Spinal cord (tissue), 10 donors: ENCODE measurements around the gene KRT16. TPM values are rescaled to one million over a fixed set of nuclear protein-coding genes. Genes with fewer than 3 reads are reported as not detected.
A peak's percentile ranks its signal among the peaks of the same experiment; 100 is the strongest.
"Not testable (repeated sequence)": the region's sequence is repeated elsewhere in the genome, so short reads cannot be mapped to it uniquely, and the experiment has no call there.

Experiments used
- DNase-seq, 6 donors: peaks; one replicate each; pipeline versions ENCODE4 v3.0.0 to v3.0.0-alpha.2; 2013 to 2015; ENCODE audit warnings: low spot score in 6 of 6, low read depth in 4 of 6
- H3K27ac ChIP-seq: one replicate; pipeline ENCODE4 v1.5.1; 2013; ENCODE audit warnings: low read depth, low read length, control low read depth
- H3K27me3 ChIP-seq: one replicate; pipeline ENCODE4 v1.6.1; 2013; ENCODE audit warnings: low read length; ENCODE audit not compliant: control insufficient read depth, insufficient read depth
- H3K36me3 ChIP-seq: one replicate; pipeline ENCODE4 v1.6.1; 2013; ENCODE audit warnings: low read length; ENCODE audit not compliant: control insufficient read depth, insufficient read depth
- H3K4me1 ChIP-seq: one replicate; pipeline ENCODE4 v1.6.1; 2013; ENCODE audit warnings: low read length; ENCODE audit not compliant: control insufficient read depth, insufficient read depth
- H3K4me3 ChIP-seq: one replicate; pipeline ENCODE4 v1.5.1; 2013; ENCODE audit warnings: low read depth, low read length, control low read depth
- H3K9me3 ChIP-seq: one replicate; pipeline ENCODE4 v1.6.1; 2013; ENCODE audit warnings: low read length; ENCODE audit not compliant: control insufficient read depth, insufficient read depth
- WGBS: methylation state at CpG from one replicate; pipeline ENCODE4 v1.1.5; 2013; ENCODE audit warnings: missing lambda C conversion rate; ENCODE audit not compliant: insufficient coverage; 5-methylcytosine and 5-hydroxymethylcytosine counted together
- polyA plus RNA-seq, 2 donors: library from polyadenylated mRNA; unstranded; fragments of 120-200 nt; gene quantifications; one replicate each; pipeline ENCODE4 v1.2.1, GENCODE V29; 2013; ENCODE audit not compliant: insufficient read length in 2 of 2
- total RNA-seq, 2 donors: library from RNA; depleted of rRNA in 1 of 2; stranded (reverse); fragments of 120-200 nt in 1 of 2; fragments of >200 nt in 1 of 2; gene quantifications; one replicate each; pipeline versions ENCODE4 v1.2.3 to v1.2.4, GENCODE V29; 2013 to 2014
- donor health status: healthy.

The KRT16 gene
- total and polyA plus RNA-seq, 4 donors: 0.20 to 1.9 (median 0.85) TPM

DNA sequence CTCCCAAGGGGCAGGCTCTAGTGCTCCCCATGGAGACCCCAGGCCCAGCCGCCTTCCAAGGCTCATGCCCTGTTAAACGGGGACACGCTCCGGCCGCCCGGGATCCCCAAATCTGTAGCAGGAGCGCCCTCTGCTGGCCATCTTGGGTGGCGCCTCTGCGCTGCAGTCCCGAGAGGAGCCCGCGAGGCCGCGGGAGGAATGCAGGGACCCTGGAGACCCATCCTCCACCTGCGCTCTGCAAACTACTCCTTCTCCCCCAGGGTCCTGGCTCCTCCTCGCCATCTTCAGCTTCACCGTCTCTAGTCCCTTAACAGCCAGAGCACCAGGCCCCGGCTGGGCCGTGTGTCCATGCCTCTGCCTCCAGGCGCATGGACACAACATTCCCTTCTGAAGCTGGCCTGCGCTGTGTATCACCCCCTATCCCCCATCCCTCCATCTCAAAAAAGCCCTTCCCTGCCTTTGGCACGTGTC, 35.4 kb upstream of the KRT16 start:
- Histone ChIP-seq H3K4me3 (peak overlapping the region; percentile 36), H3K36me3 (no peaks in the 10 kb centered on the region), H3K27me3 (no peaks in the 10 kb centered on the region), H3K9me3 (no peaks in the 10 kb centered on the region), H3K27ac (no peak overlapping the region), H3K4me1 (peaks cover 21% of the 10 kb centered on the region)
- WGBS: 1% methylated on average over 22 of the region's 22 CpGs
- DNase-seq: peak; percentile 45 to 92 (median 70)

DNA sequence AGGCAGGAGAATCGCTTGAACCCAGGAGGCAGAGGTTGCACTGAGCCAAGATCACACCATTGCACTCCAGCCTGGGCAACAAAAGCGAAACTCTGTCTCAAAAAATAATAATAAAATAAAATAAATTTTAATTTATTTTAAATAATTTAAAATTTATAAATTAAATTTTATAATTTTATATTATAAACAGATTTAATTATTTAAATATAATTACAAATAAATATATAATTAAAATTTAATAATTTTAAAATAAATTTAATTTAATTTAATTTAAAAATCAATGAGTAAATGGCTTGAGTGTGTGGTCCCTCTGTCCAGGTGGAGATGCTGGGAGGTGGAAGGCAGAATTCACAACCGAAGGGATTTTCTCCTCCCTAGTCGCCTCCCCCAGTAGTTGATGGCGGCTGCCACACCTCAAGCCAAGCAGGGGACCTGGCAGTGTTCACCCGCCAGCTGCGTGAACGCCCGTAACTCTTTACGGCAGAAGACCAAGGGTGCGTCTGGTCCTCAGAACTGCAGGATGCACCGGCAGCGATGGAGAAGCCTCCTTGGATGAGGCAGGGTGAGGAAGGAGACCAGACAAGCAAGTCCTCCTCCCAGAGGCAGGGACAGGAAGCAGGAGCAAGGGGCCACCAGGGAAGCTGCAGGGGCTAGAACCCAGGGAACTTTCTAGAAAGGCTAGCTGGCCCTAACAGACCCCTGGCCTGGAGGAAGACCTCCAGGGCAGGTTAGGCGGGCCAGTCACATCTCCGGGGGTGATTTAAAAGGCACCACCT, 34.7 kb upstream of the KRT16 start:
- Histone ChIP-seq H3K27ac (no peak overlapping the region), H3K27me3 (no peaks in the 10 kb centered on the region), H3K4me3 (no peak overlapping the region), H3K9me3 (no peaks in the 10 kb centered on the region), H3K4me1 (peaks cover 21% of the 10 kb centered on the region), H3K36me3 (no peaks in the 10 kb centered on the region)
- 64% methylated on average over 6 of the region's 15 CpGs for WGBS
- no peak for DNase-seq

DNA sequence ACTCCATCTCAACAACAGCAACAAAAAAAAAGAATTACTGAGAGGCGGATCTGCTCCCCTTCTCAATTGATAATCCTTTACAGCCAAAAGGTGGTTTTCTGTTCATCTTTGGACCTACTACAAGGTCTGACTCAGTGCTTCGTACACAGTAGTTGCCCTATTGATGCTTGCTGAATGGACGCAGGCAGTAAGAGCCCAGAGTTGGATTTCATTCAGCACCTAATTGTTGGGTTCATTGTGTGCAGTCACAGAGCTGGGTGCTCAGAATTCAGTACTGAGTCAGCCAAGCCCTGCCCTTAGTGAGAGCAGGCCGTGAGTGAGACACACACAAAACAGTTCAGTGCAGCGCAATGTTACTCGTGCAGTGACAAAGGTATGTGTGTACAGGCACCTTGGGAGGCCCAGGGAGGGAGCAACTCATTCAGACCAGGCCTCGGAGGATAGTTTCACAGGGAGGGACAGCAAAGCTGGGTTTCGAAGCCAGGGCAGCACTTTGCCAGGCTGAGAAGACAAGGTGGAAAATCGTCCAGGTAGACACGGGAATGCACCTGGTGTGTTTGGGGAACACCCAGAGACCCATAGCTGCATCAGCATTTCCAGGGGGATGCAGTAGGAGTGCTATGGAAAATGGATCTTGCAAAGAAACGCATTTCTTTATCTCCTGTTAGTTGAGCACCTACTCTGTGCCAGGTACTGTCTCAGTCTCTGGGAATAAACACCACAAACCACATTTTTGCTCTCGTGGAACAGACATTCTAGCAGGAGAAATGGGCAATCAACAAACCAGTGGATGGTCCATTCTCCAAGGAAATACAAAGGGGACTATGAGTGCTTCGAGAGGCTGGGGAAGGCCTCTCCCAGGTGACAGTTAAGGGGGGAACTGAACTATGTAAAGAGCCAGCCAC, 29.9 kb upstream of the KRT16 start:
- Histone ChIP-seq H3K27me3 (no peaks in the 10 kb centered on the region), H3K36me3 (no peaks in the 10 kb centered on the region), H3K4me3 (no peak overlapping the region), H3K4me1 (peaks cover 3% of the 10 kb centered on the region), H3K9me3 (no peaks in the 10 kb centered on the region), H3K27ac (no peak overlapping the region)
- 82% methylated on average over 12 of the region's 13 CpGs for WGBS
- DNase-seq: no peak

DNA sequence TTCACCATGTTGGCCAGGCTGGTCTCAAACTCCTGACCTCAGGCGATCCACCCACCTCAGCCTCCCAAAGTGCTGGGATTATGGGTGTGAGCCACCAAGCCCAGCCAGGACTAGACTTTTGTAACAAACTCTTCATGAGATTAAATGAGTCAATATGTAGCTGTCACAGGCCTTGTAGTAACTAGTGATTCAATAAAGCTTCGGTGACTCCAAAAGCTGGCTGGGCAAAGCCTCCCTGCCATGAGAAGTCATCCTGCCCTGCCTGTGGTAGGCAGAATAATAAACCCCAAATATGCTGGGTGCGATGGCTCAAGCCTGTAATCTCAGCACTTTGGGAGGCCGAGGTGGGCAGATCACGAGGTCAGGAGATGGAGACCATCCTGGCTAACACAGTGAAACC, 28.0 kb upstream of the KRT16 start:
- H3K4me1 ChIP-seq: peaks cover 14% of the 10 kb centered on the region
- not testable (repeated sequence) for H3K36me3 ChIP-seq, H3K27me3 ChIP-seq, DNase-seq, H3K4me3 ChIP-seq, H3K9me3 ChIP-seq, H3K27ac ChIP-seq
- 100% methylated on average over 1 of the region's 5 CpGs for WGBS

DNA sequence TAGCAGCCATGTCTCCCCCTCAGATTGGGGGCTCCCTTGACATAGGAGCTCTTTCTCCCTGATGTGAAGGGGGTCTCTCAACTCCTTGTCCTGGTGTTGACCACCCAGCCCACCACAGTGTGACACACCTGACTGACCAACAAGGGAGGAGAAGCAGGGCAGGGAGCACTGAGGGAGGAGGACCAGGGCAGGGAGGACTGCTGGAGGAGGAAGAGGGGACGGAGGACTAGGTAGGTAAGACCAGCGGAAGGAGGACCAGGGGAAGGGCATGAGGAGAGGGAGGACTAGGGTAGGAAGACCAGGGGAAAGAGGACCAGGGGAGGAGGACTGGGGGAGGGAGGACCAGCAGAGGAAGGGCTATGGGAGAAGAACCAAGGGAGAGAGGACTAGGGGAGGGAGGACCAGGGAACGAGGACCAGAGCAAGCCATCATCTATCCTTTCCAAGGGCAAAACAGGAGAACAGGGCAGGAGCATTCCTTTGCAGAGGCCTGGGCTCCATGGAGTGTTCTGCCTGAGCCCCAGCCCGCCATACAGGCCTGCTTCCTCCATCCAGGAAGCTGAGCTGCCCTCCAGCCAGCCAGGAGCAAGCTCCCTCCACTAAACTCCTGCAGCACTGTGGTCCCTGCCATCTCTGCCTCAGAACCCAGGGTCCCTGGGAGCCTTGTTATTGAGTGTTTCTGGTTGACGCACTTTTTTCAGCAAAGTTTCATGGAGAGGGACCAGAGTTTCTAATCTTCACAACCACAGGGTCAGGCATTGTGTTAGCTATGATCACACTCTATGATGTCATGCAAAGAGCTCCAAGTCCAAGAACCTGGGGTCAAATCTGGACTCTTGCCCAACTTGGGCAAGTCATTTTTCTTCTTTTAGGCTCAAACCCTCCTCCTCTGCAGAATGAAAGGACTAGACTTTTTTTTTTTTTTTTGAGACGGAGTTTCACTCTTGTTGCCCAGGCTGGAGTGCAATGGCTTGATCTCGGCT, 27.2 kb upstream of the KRT16 start:
- Histone ChIP-seq H3K4me3 (no peak overlapping the region), H3K27ac (no peak overlapping the region), H3K27me3 (no peaks in the 10 kb centered on the region), H3K36me3 (no peaks in the 10 kb centered on the region), H3K4me1 (peaks cover 22% of the 10 kb centered on the region), H3K9me3 (no peaks in the 10 kb centered on the region)
- 81% methylated on average over 5 of the region's 7 CpGs for WGBS
- DNase-seq: no peak

DNA sequence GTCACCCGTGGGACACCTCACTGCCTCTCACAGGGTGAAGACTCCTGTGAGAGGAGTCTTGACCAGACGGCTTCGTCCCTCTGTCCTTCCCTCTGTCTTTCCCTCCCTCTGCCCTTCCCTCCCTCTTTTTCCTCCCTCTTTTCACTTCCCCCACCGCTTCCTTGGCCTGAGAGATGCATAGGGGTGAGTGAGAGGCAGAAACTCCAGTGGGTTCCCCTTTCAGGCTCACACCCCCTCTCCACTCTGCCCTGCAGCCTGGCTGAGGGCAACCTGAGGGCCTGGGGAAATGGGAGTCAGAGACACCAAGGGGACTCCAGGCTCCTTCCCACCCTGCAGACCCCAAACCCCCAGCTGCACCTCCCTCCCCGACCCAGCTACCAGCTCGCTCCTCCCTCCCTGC, 26.4 kb upstream of the KRT16 start:
- Histone ChIP-seq H3K9me3 (no peaks in the 10 kb centered on the region), H3K4me1 (peaks cover 24% of the 10 kb centered on the region), H3K27ac (no peak overlapping the region), H3K36me3 (no peaks in the 10 kb centered on the region), H3K27me3 (no peaks in the 10 kb centered on the region), H3K4me3 (no peak overlapping the region)
- no peak for DNase-seq
- 65% methylated on average over 2 of the region's 6 CpGs for WGBS

DNA sequence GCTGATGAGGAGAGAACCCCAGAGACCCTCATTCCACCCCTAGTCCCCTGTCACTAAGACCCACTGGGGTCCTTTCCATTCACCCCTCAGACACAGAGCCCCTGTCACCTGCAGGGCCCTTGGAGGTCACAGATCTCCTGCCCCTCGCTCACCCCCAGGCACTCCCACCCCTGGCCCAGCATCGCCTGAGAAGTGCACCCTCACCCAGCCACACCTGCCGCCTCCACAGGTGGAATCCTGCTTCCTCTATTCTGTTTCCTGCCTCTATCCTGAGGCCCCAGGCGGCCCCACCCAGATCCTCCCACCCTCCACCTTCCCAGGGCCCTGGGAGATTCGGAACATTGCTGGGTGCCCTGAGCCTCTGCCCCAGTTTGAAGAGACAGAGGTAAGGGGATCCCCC, 25.6 kb upstream of the KRT16 start:
- Histone ChIP-seq H3K9me3 (no peaks in the 10 kb centered on the region), H3K27me3 (no peaks in the 10 kb centered on the region), H3K4me1 (peaks cover 24% of the 10 kb centered on the region), H3K27ac (no peak overlapping the region), H3K36me3 (peaks cover 2% of the 10 kb centered on the region), H3K4me3 (no peak overlapping the region)
- DNase-seq: no peak
- WGBS: 85% methylated on average over 3 of the region's 5 CpGs

DNA sequence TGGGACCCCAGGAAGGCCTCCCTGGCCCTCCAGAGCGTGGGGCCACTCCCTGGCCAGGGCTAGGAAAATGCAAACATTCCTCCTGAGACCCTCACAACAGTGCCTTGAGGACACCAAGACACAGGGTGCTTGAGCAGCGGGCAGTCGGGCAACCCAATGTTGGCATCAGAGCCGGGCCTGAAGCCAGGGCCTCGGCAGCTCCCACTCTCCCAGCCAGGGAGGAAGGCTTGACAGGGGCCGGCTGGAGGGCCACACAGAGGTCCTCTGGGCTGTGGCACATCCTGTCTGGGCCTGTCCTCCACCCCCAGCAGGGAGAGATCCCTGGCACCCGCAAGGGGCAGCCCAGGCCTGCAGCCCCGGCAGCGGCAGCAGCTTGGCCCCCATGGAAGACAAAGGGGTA, 24.1 kb upstream of the KRT16 start:
- Histone ChIP-seq H3K27ac (no peak overlapping the region), H3K4me3 (no peak overlapping the region), H3K27me3 (no peaks in the 10 kb centered on the region), H3K36me3 (peaks cover 2% of the 10 kb centered on the region), H3K4me1 (peaks cover 24% of the 10 kb centered on the region), H3K9me3 (no peaks in the 10 kb centered on the region)
- DNase-seq: no peak
- WGBS: 57% methylated on average over 7 of the region's 9 CpGs
